Caco-2 (cell line): ENCODE data around the gene EXTL1. TPM values are rescaled to one million over a fixed set of nuclear protein-coding genes. Genes with fewer than 3 reads are reported as not detected.

Source experiments
- BruUV-seq: library from RNA; stranded (reverse); fragments of 400-500 nt; replicated peaks from 2 replicates; lab custom pipeline; 2021; lab: Mats Ljungman, UMichigan
- CTCF ChIA-PET: fragments of 300-600 bp; sonication (Branson Sonifier 250); formaldehyde crosslinking; loops from one replicate; lab custom pipeline; 2022; ENCODE audit warnings: antibody characterized with exemption; lab: Charles Lee
- POLR2A ChIA-PET: fragments of 300-600 bp; sonication (Branson Sonifier 250); formaldehyde crosslinking; loops from one replicate; lab custom pipeline; 2022; ENCODE audit warnings: antibody characterized with exemption; lab: Charles Lee
- DNase-seq, 2 experiments: peaks; one replicate each; pipeline versions ENCODE4 v3.0.0 to v3.0.0-alpha.2; 2020 to 2022
- H3K27me3 ChIP-seq: replicated peaks from 2 replicates; pipeline ENCODE4 v1.6.0; 2011; ENCODE audit warnings: low read length; ENCODE audit not compliant: control insufficient read depth, insufficient read depth
- H3K36me3 ChIP-seq: 2 replicates; pipeline ENCODE4 v1.5.1; 2011; ENCODE audit warnings: low read length; ENCODE audit not compliant: control insufficient read depth, insufficient read depth
- H3K4me1 ChIP-seq: fragments of 250-450 bp; sonication (Bioruptor Pico); 2 replicates; pipeline ENCODE4 v1.5.1; 2020; ENCODE audit warnings: mild to moderate bottlenecking
- H3K4me3 ChIP-seq: 2 replicates; pipeline ENCODE4 v1.5.1; 2011; ENCODE audit warnings: low read depth, mild to moderate bottlenecking, control low read depth, low read length
- H3K9me3 ChIP-seq: fragments of 250-450 bp; sonication (Bioruptor Pico); 2 replicates; pipeline ENCODE4 v1.5.1; 2020; ENCODE audit warnings: mild to moderate bottlenecking, moderate library complexity
- H3K27ac Mint-ChIP-seq: one replicate; pipeline ENCODE4 v1.8.0; 2022; ENCODE audit warnings: mixed read lengths; ENCODE audit not compliant: unreplicated experiment
- H3K27me3 Mint-ChIP-seq: one replicate; pipeline ENCODE4 v1.8.0; 2022; ENCODE audit warnings: mixed read lengths; ENCODE audit not compliant: insufficient read depth, unreplicated experiment
- H3K36me3 Mint-ChIP-seq: one replicate; pipeline ENCODE4 v1.8.0; 2022; ENCODE audit warnings: mild to moderate bottlenecking, mixed read lengths; ENCODE audit not compliant: insufficient read depth, unreplicated experiment
- H3K4me1 Mint-ChIP-seq: one replicate; pipeline ENCODE4 v1.8.0; 2022; ENCODE audit warnings: low read depth, mixed read lengths; ENCODE audit not compliant: unreplicated experiment
- H3K4me3 Mint-ChIP-seq: one replicate; pipeline ENCODE4 v1.8.0; 2022; ENCODE audit warnings: mild to moderate bottlenecking, moderate library complexity, mixed read lengths; ENCODE audit not compliant: unreplicated experiment
- H3K9me3 Mint-ChIP-seq: one replicate; pipeline ENCODE4 v1.8.0; 2022; ENCODE audit warnings: mixed read lengths; ENCODE audit not compliant: unreplicated experiment
- CTCF ChIP-seq, 2 experiments: fragments of 200-600 bp in 1 of 2; IDR thresholded peaks; 1 replicate in 1 of 2; 2 replicates in 1 of 2; pipeline versions ENCODE4 v1.5.1 to v1.8.0; 2011 to 2022; ENCODE audit warnings: antibody characterized with exemption in 1 of 2, control low read depth in 1 of 2, inconsistent platforms in 1 of 2, low read depth in 1 of 2, low read length in 1 of 2, mild to moderate bottlenecking in 1 of 2, moderate library complexity in 1 of 2; ENCODE audit not compliant: insufficient read depth in 1 of 2, severe bottlenecking in 1 of 2, unreplicated experiment in 1 of 2
- intact Hi-C: fragments of 100-400 bp; cut with micrococcal nuclease; formaldehyde crosslinking; loops from one replicate; pipeline ENCODE4 v1.10.0; 2022; ENCODE audit not compliant: unreplicated experiment
- total RNA-seq: library from RNA; stranded (reverse); gene quantifications from 2 replicates; pipeline ENCODE4 v1.2.3, GENCODE V29; 2022

Gene EXTL1
- total RNA-seq, 1 experiment from 2014 or later: 0.34 TPM

GRCh38 chr1:26029864-26030481 is 8.4 kb downstream of the EXTL1 start:
- no peaks in the 10 kb centered on the region for H3K9me3 Mint-ChIP-seq
- Histone ChIP-seq H3K4me3 (no peak overlapping the region), H3K9me3 (no peaks in the 10 kb centered on the region), H3K36me3 (no peaks in the 10 kb centered on the region), H3K27me3 (no peaks in the 10 kb centered on the region), H3K4me1 (no peaks in the 10 kb centered on the region)
- no TSS peak for BruUV-seq
- POLR2A ChIA-PET: no interaction called here
- H3K27me3 Mint-ChIP-seq: no peaks in the 10 kb centered on the region
- no peak overlapping the region for H3K27ac Mint-ChIP-seq
- peaks cover 8% of the 10 kb centered on the region for H3K4me1 Mint-ChIP-seq
- no peak for TF ChIP-seq CTCF (IDR thresholded peaks at IDR 0.05; ENCODE audit: insufficient read depth in 1 of 2, low read depth in 1 of 2, low read length in 1 of 2, severe bottlenecking in 1 of 2, unreplicated experiment in 1 of 2)
- DNase-seq: no peak
- CTCF ChIA-PET: interaction anchor here (0.7 to 1.7 kb wide), 4 partner anchors 11 to 193 kb away, joined by 3 to 5 read pairs (median 4); no protein-coding TSS in a partner anchor
- no peaks in the 10 kb centered on the region for H3K36me3 Mint-ChIP-seq
- no peak overlapping the region for H3K4me3 Mint-ChIP-seq
- intact Hi-C loops: no loop called here

- Histone ChIP-seq H3K4me3 (no peak overlapping the region), H3K36me3 (no peaks in the 10 kb centered on the region), H3K27me3 (no peaks in the 10 kb centered on the region), H3K9me3 (no peaks in the 10 kb centered on the region), H3K4me1 (peaks cover 2% of the 10 kb centered on the region)
- H3K4me3 Mint-ChIP-seq: no peak overlapping the region
- no peaks in the 10 kb centered on the region for H3K9me3 Mint-ChIP-seq
- no peak for TF ChIP-seq CTCF (IDR thresholded peaks at IDR 0.05; ENCODE audit: insufficient read depth in 1 of 2, low read depth in 1 of 2, low read length in 1 of 2, severe bottlenecking in 1 of 2, unreplicated experiment in 1 of 2)
- POLR2A ChIA-PET: no interaction called here
- DNase-seq: no peak
- CTCF ChIA-PET: no interaction called here
- intact Hi-C loops: no loop called here
- BruUV-seq: no TSS peak
- H3K27ac Mint-ChIP-seq: no peak overlapping the region
- peaks cover 8% of the 10 kb centered on the region for H3K4me1 Mint-ChIP-seq
- no peaks in the 10 kb centered on the region for H3K36me3 Mint-ChIP-seq
- no peaks in the 10 kb centered on the region for H3K27me3 Mint-ChIP-seq
Measured at GRCh38 chr1:26031196-26031595, 9.6 kb downstream of the EXTL1 start.

DNA sequence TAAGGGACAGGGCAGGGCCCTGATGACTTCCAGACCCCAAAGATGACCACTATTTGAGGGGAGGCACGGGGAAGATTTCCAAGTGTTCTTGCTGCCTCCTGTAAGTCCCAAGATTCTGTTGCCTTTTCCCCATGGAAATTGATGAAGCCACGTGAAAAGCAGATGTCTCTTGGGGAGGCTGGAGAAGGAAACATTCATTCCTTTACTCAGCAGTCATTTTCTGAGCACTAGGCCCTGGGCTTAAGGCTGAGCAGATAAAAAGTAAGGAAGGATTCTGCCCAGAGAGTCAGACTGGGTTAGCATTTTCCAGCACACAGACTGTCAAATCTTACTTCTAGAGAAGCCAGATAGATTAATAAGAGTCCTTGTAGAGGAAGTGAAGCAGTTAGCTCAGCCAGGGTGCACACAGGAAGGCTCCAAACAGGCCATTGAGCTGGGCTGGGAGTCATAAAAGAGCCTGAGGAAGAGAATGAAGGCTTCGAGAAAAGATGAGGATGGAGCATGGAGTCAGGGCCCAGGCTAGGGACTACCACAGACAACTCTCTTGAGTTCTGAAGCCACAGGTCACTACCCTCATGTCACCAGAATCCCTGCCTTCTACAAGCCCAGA is 10.1 kb downstream of the EXTL1 start:
- Mint-ChIP-seq H3K36me3 (no peaks in the 10 kb centered on the region), H3K4me3 (no peak overlapping the region), H3K27me3 (no peaks in the 10 kb centered on the region), H3K4me1 (peaks cover 8% of the 10 kb centered on the region), H3K9me3 (no peaks in the 10 kb centered on the region), H3K27ac (no peak overlapping the region)
- Histone ChIP-seq H3K36me3 (no peaks in the 10 kb centered on the region), H3K4me3 (no peak overlapping the region), H3K4me1 (peaks cover 7% of the 10 kb centered on the region), H3K27me3 (no peaks in the 10 kb centered on the region), H3K9me3 (no peaks in the 10 kb centered on the region)
- intact Hi-C loops: no loop called here
- no peak for DNase-seq
- BruUV-seq: no TSS peak
- TF ChIP-seq CTCF (IDR thresholded peaks at IDR 0.05; ENCODE audit: insufficient read depth in 1 of 2, low read depth in 1 of 2, low read length in 1 of 2, severe bottlenecking in 1 of 2, unreplicated experiment in 1 of 2): no peak
- ChIA-PET POLR2A (no interaction called here), CTCF (no interaction called here)
